ENCODE results near the gene DSCAML1.

- TF ChIP-seq CHD1 (IDR thresholded peaks at IDR 0.05; ENCODE audit: low read depth, low read length) (no peak), TAF1 (IDR thresholded peaks at IDR 0.05; ENCODE audit: borderline replicate concordance, low read depth, low read length) (no peak), POLR2A (IDR thresholded peaks at IDR 0.05; ENCODE audit: low read depth, low read length) (no peak), TARDBP (IDR thresholded peaks at IDR 0.05; ENCODE audit: borderline replicate concordance) (no peak), RAD21 (IDR thresholded peaks at IDR 0.05; ENCODE audit: insufficient read depth, low read depth, low read length) (no peak)
- TF ChIP-seq, protein P1, sequence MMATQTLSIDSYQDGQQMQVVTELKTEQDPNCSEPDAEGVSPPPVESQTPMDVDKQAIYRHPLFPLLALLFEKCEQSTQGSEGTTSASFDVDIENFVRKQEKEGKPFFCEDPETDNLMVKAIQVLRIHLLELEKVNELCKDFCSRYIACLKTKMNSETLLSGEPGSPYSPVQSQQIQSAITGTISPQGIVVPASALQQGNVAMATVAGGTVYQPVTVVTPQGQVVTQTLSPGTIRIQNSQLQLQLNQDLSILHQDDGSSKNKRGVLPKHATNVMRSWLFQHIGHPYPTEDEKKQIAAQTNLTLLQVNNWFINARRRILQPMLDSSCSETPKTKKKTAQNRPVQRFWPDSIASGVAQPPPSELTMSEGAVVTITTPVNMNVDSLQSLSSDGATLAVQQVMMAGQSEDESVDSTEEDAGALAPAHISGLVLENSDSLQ (IDR thresholded peaks at IDR 0.05): no peak
- TF ChIP-seq, protein P2, sequence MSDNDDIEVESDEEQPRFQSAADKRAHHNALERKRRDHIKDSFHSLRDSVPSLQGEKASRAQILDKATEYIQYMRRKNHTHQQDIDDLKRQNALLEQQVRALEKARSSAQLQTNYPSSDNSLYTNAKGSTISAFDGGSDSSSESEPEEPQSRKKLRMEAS (IDR thresholded peaks at IDR 0.05; ENCODE audit: low read depth, low read length): no peak
- TF ChIP-seq, protein P3, sequence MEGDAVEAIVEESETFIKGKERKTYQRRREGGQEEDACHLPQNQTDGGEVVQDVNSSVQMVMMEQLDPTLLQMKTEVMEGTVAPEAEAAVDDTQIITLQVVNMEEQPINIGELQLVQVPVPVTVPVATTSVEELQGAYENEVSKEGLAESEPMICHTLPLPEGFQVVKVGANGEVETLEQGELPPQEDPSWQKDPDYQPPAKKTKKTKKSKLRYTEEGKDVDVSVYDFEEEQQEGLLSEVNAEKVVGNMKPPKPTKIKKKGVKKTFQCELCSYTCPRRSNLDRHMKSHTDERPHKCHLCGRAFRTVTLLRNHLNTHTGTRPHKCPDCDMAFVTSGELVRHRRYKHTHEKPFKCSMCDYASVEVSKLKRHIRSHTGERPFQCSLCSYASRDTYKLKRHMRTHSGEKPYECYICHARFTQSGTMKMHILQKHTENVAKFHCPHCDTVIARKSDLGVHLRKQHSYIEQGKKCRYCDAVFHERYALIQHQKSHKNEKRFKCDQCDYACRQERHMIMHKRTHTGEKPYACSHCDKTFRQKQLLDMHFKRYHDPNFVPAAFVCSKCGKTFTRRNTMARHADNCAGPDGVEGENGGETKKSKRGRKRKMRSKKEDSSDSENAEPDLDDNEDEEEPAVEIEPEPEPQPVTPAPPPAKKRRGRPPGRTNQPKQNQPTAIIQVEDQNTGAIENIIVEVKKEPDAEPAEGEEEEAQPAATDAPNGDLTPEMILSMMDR (IDR thresholded peaks at IDR 0.05 in 2 of 3, conservative IDR thresholded peaks at IDR 0.05 in 1 of 3; ENCODE audit: control insufficient read depth in 2 of 3, extremely low read depth in 1 of 3, insufficient read depth in 1 of 3, low read depth in 3 of 3, low read length in 3 of 3): no peak
Measured at GRCh38 chr11:117670924-117671323, 126.1 kb downstream of the DSCAML1 start.

Measured in GM12878 (cell line).